Karpas-422 (cell line): ENCODE results near the gene TMEM63B. TPM values are rescaled to one million over a fixed set of nuclear protein-coding genes. Genes with fewer than 3 reads are reported as not detected.
A peak's percentile ranks its signal among the peaks of the same experiment; 100 is the strongest.

Source experiments
- DNase-seq: peaks from one replicate; pipeline ENCODE4 v3.0.0-alpha.2; 2015
- H2AFZ ChIP-seq: fragments of 200-600 bp; sonication (generic); 2 replicates; pipeline ENCODE4 v1.6.1; 2014; ENCODE audit warnings: antibody characterized with exemption, low read length, mixed read lengths
- H3K27ac ChIP-seq: fragments of 200-600 bp; sonication (generic); 2 replicates; pipeline ENCODE4 v1.5.1; 2014; ENCODE audit warnings: mild to moderate bottlenecking, low read length, moderate library complexity
- H3K27me3 ChIP-seq: fragments of 200-600 bp; sonication (generic); 2 replicates; pipeline ENCODE4 v1.6.1; 2014; ENCODE audit warnings: low read length, mixed read lengths
- H3K36me3 ChIP-seq: fragments of 200-600 bp; sonication (generic); 2 replicates; pipeline ENCODE4 v1.6.1; 2014; ENCODE audit warnings: low read length, mixed read lengths; ENCODE audit not compliant: insufficient read depth
- H3K4me1 ChIP-seq: fragments of 200-600 bp; sonication (generic); 2 replicates; pipeline ENCODE4 v1.6.1; 2014; ENCODE audit warnings: mild to moderate bottlenecking, low read length, mixed read lengths
- H3K4me2 ChIP-seq: fragments of 200-600 bp; sonication (generic); 2 replicates; pipeline ENCODE4 v1.6.1; 2014; ENCODE audit warnings: low read length, low read depth, mild to moderate bottlenecking; ENCODE audit not compliant: poor library complexity, severe bottlenecking
- H3K4me3 ChIP-seq: fragments of 200-600 bp; sonication (generic); 2 replicates; pipeline ENCODE4 v1.5.1; 2014; ENCODE audit warnings: mild to moderate bottlenecking, antibody characterized with exemption, low read length, mixed read lengths
- H3K79me2 ChIP-seq: fragments of 200-600 bp; sonication (generic); 2 replicates; pipeline ENCODE4 v1.6.1; 2014; ENCODE audit warnings: mild to moderate bottlenecking, low read length, mixed read lengths
- H3K9ac ChIP-seq: fragments of 200-600 bp; sonication (generic); 2 replicates; pipeline ENCODE4 v1.6.0; 2014; ENCODE audit warnings: low read length
- H3K9me2 ChIP-seq: fragments of 200-600 bp; sonication (generic), shearing (Covaris generic); replicated peaks from 2 replicates; pipeline ENCODE4 v1.6.0; 2014; ENCODE audit warnings: mild to moderate bottlenecking, low read length, moderate library complexity; ENCODE audit not compliant: insufficient read depth
- H3K9me3 ChIP-seq: fragments of 300-700, 200-600 bp; sonication (generic); 2 replicates; pipeline ENCODE4 v1.6.1; 2014; ENCODE audit warnings: low read length, mixed read lengths
- H4K20me1 ChIP-seq: fragments of 200-600 bp; sonication (generic); 2 replicates; pipeline ENCODE4 v1.6.1; 2014; ENCODE audit warnings: mild to moderate bottlenecking, antibody characterized with exemption, low read length, low read depth; ENCODE audit not compliant: insufficient read depth
- total RNA-seq: library from RNA; depleted of rRNA; stranded (reverse); fragments of >200 nt; shearing (Covaris generic); gene quantifications from 2 replicates; pipeline ENCODE4 v1.2.3, GENCODE V29; 2014; ENCODE audit warnings: low replicate concordance

The TMEM63B gene
- total RNA-seq, 1 experiment from 2014 or later: 9.1 TPM

- no peak for DNase-seq
- H3K9ac ChIP-seq: no peak overlapping the region
- H3K4me3 ChIP-seq: no peak overlapping the region
- no peaks in the 10 kb centered on the region for H3K36me3 ChIP-seq
- no peaks in the 10 kb centered on the region for H3K9me3 ChIP-seq
- no peaks in the 10 kb centered on the region for H3K9me2 ChIP-seq
- H3K27ac ChIP-seq: no peak overlapping the region
- peaks cover 6% of the 10 kb centered on the region for H4K20me1 ChIP-seq
- peaks cover 3% of the 10 kb centered on the region; the same call in 1 of the 2 replicates for H3K4me1 ChIP-seq
- H3K79me2 ChIP-seq: no peaks in the 10 kb centered on the region
- H3K4me2 ChIP-seq: no peak overlapping the region
- no peak overlapping the region for H2AFZ ChIP-seq
- H3K27me3 ChIP-seq: no peaks in the 10 kb centered on the region
These were observed 28.2 kb upstream of the TMEM63B start for GRCh38 chr6:44099192-44099591.

GRCh38 chr6:44100088-44100550, 27.2 kb upstream of the TMEM63B start:
- Histone ChIP-seq H3K4me2 (no peak overlapping the region), H3K36me3 (0 out of 2 replicates have a peak, but pooled peaks cover 2% of the 10 kb centered on the region)
- DNase-seq: peak; percentile 66

GRCh38 chr6:44101832-44102231, 25.5 kb upstream of the TMEM63B start:
- Histone ChIP-seq H3K9me3 (no peaks in the 10 kb centered on the region), H2AFZ (no peak overlapping the region), H3K27me3 (no peaks in the 10 kb centered on the region), H3K9ac (no peak overlapping the region), H4K20me1 (0 out of 2 replicates have a peak, but pooled peaks cover 7% of the 10 kb centered on the region), H3K36me3 (0 out of 2 replicates have a peak, but pooled peaks cover 3% of the 10 kb centered on the region), H3K4me3 (no peak overlapping the region), H3K4me1 (peaks cover 3% of the 10 kb centered on the region; the same call in 1 of the 2 replicates), H3K27ac (no peak overlapping the region), H3K79me2 (peaks cover 6% of the 10 kb centered on the region; the same call in 1 of the 2 replicates), H3K4me2 (no peak overlapping the region), H3K9me2 (no peaks in the 10 kb centered on the region)
- DNase-seq: no peak

More at GRCh38 chr6:44100088-44100550, 27.2 kb upstream of the TMEM63B start:
- Histone ChIP-seq H3K79me2 (peaks cover 5% of the 10 kb centered on the region; the same call in 1 of the 2 replicates), H3K27me3 (no peaks in the 10 kb centered on the region), H3K4me1 (peaks cover 3% of the 10 kb centered on the region; the same call in 1 of the 2 replicates), H3K9ac (no peak overlapping the region), H4K20me1 (peaks cover 6% of the 10 kb centered on the region), H3K27ac (no peak overlapping the region), H3K4me3 (no peak overlapping the region), H3K9me2 (no peaks in the 10 kb centered on the region), H3K9me3 (no peaks in the 10 kb centered on the region), H2AFZ (no peak overlapping the region)

- H3K4me2 ChIP-seq: no peak overlapping the region
- no peaks in the 10 kb centered on the region for H3K9me3 ChIP-seq
- H3K27ac ChIP-seq: no peak overlapping the region
- DNase-seq: no peak
- H3K27me3 ChIP-seq: no peaks in the 10 kb centered on the region
- 0 out of 2 replicates have a peak, but pooled peaks cover 11% of the 10 kb centered on the region for H4K20me1 ChIP-seq
- H3K4me1 ChIP-seq: peaks cover 3% of the 10 kb centered on the region; the same call in 1 of the 2 replicates
- no peak overlapping the region for H2AFZ ChIP-seq
- 0 out of 2 replicates have a peak, but pooled peaks cover 3% of the 10 kb centered on the region for H3K36me3 ChIP-seq
- H3K79me2 ChIP-seq: peaks cover 9% of the 10 kb centered on the region; the same call in 1 of the 2 replicates
- H3K9me2 ChIP-seq: no peaks in the 10 kb centered on the region
- no peak overlapping the region for H3K9ac ChIP-seq
- no peak overlapping the region for H3K4me3 ChIP-seq
These were observed 24.8 kb upstream of the TMEM63B start for GRCh38 chr6:44102527-44102926.

GRCh38 chr6:44104481-44105021, 22.8 kb upstream of the TMEM63B start:
- Histone ChIP-seq H4K20me1 (0 out of 2 replicates have a peak, but pooled peaks cover 11% of the 10 kb centered on the region), H3K27ac (no peak overlapping the region), H3K9me3 (no peaks in the 10 kb centered on the region), H3K9ac (no peak overlapping the region), H3K9me2 (no peaks in the 10 kb centered on the region), H3K4me1 (no peaks in the 10 kb centered on the region), H3K27me3 (no peaks in the 10 kb centered on the region), H3K36me3 (peaks cover 10% of the 10 kb centered on the region; the same call in 1 of the 2 replicates), H3K79me2 (peaks cover 22% of the 10 kb centered on the region), H3K4me3 (no peak overlapping the region), H2AFZ (no peak overlapping the region), H3K4me2 (no peak overlapping the region)
- DNase-seq: no peak

GRCh38 chr6:44105146-44105545, 22.2 kb upstream of the TMEM63B start:
- Histone ChIP-seq H3K79me2 (peaks cover 28% of the 10 kb centered on the region), H2AFZ (no peak overlapping the region), H3K27me3 (no peaks in the 10 kb centered on the region)

GRCh38 chr6:44105993-44106740, 21.2 kb upstream of the TMEM63B start:
- Histone ChIP-seq H3K36me3 (peaks cover 13% of the 10 kb centered on the region; the same call in 1 of the 2 replicates), H3K9ac (no peak overlapping the region)

More at GRCh38 chr6:44105146-44105545, 22.2 kb upstream of the TMEM63B start:
- peaks cover 16% of the 10 kb centered on the region; the same call in 1 of the 2 replicates for H4K20me1 ChIP-seq
- H3K4me2 ChIP-seq: no peak overlapping the region
- no peaks in the 10 kb centered on the region for H3K9me3 ChIP-seq
- peaks cover 12% of the 10 kb centered on the region; the same call in 1 of the 2 replicates for H3K36me3 ChIP-seq
- H3K9ac ChIP-seq: no peak overlapping the region
- no peaks in the 10 kb centered on the region for H3K4me1 ChIP-seq
- no peak overlapping the region for H3K27ac ChIP-seq
- no peaks in the 10 kb centered on the region for H3K9me2 ChIP-seq
- DNase-seq: no peak
- H3K4me3 ChIP-seq: no peak overlapping the region

GRCh38 chr6:44107017-44107416, 20.3 kb upstream of the TMEM63B start:
- peaks cover 21% of the 10 kb centered on the region; the same call in 1 of the 2 replicates for H3K36me3 ChIP-seq

More at GRCh38 chr6:44105993-44106740, 21.2 kb upstream of the TMEM63B start:
- Histone ChIP-seq H3K79me2 (peaks cover 29% of the 10 kb centered on the region), H3K9me3 (no peaks in the 10 kb centered on the region), H2AFZ (no peak overlapping the region), H3K27me3 (no peaks in the 10 kb centered on the region), H3K27ac (no peak overlapping the region), H4K20me1 (peaks cover 17% of the 10 kb centered on the region; the same call in 1 of the 2 replicates), H3K4me2 (no peak overlapping the region), H3K9me2 (no peaks in the 10 kb centered on the region), H3K4me3 (no peak overlapping the region), H3K4me1 (no peaks in the 10 kb centered on the region)
- DNase-seq: no peak

More at GRCh38 chr6:44107017-44107416, 20.3 kb upstream of the TMEM63B start:
- Histone ChIP-seq H2AFZ (no peak overlapping the region), H3K9me2 (no peaks in the 10 kb centered on the region), H4K20me1 (peaks cover 21% of the 10 kb centered on the region; the same call in 1 of the 2 replicates), H3K4me2 (no peak overlapping the region), H3K27me3 (no peaks in the 10 kb centered on the region), H3K27ac (no peak overlapping the region), H3K9me3 (no peaks in the 10 kb centered on the region), H3K4me1 (no peaks in the 10 kb centered on the region), H3K4me3 (no peak overlapping the region), H3K9ac (no peak overlapping the region), H3K79me2 (peaks cover 37% of the 10 kb centered on the region)
- no peak for DNase-seq
